Right atrium auricular region (tissue), 2 donors: ENCODE results near the gene LIPE. TPM values are rescaled to one million over a fixed set of nuclear protein-coding genes. Genes with fewer than 3 reads are reported as not detected.

Experiments
- DNase-seq: peaks from one replicate; pipeline ENCODE4 v3.0.0-alpha.2; 2019; ENCODE audit warnings: low spot score
- H3K27ac ChIP-seq, 2 donors: fragments of 200-600 bp; sonication (generic); 1 replicate in 1 of 2; 2 replicates in 1 of 2; pipeline ENCODE4 v1.5.1; 2016 to 2019
- H3K27me3 ChIP-seq, 2 donors: fragments of 200-600 bp; sonication (generic); one replicate each; pipeline versions ENCODE4 v1.5.1 to v1.6.0; 2017 to 2019
- H3K36me3 ChIP-seq: fragments of 200-600 bp; sonication (generic); one replicate; pipeline ENCODE4 v1.5.1; 2016
- H3K4me1 ChIP-seq, 2 donors: fragments of 200-600 bp; sonication (generic); one replicate each; pipeline versions ENCODE4 v1.5.1 to v1.6.0; 2017 to 2019
- H3K4me3 ChIP-seq, 2 donors: fragments of 200-600 bp; sonication (generic); 1 replicate in 1 of 2; 2 replicates in 1 of 2; pipeline ENCODE4 v1.5.1; 2017 to 2019; ENCODE audit warnings: mild to moderate bottlenecking in 1 of 2, moderate library complexity in 1 of 2
- H3K9me3 ChIP-seq, 2 donors: fragments of 200-600 bp; sonication (generic); one replicate each; pipeline ENCODE4 v1.5.1; 2019
- total RNA-seq, 2 donors: library from RNA; depleted of rRNA; stranded (reverse); fragments of >200 nt; gene quantifications; one replicate each; pipeline ENCODE4 v1.1.0, GENCODE V29; 2016
- TF ChIP-seq, protein P1 (sequence below), 2 donors: fragments of 200-600 bp; sonication (generic); IDR thresholded peaks; one replicate each; pipeline ENCODE4 v1.5.1; 2019; ENCODE audit warnings: antibody characterized with exemption in 2 of 2

Gene LIPE
- total RNA-seq, 2 donors from 2014 or later = 11.6 to 36.5 TPM

DNA sequence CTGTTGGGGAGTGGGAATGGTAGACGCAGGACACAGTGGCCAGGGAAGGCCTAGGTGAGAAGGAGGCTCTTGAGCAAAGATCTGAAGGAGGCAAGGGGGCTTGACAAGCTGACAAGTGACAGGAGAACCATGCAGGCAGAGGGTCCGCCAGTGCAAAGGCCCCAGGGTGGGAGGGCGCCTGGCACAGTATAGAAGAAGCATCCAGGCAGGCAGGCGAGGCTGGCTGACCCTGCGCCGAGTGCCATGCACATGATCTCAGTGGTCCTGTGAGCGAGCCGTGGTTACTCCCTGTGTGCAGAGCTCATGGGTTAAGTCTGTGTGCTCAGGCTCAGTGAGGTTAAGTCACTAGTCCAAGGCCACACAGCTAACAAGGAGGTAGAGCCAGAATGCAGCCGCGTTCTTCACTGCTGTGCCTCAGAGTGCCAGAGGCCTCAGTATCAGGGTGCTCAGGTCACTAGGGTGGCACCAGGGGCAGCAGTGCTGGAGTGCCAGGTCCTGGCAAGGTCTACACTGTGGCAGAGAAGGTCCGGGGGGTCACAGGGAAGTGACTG is 52.3 kb downstream of the LIPE start:
- H3K27me3 ChIP-seq = no peaks in the 10 kb centered on the region
- H3K9me3 ChIP-seq = no peaks in the 10 kb centered on the region
- peaks cover 7% of the 10 kb centered on the region for H3K36me3 ChIP-seq
- TF ChIP-seq, protein P1, sequence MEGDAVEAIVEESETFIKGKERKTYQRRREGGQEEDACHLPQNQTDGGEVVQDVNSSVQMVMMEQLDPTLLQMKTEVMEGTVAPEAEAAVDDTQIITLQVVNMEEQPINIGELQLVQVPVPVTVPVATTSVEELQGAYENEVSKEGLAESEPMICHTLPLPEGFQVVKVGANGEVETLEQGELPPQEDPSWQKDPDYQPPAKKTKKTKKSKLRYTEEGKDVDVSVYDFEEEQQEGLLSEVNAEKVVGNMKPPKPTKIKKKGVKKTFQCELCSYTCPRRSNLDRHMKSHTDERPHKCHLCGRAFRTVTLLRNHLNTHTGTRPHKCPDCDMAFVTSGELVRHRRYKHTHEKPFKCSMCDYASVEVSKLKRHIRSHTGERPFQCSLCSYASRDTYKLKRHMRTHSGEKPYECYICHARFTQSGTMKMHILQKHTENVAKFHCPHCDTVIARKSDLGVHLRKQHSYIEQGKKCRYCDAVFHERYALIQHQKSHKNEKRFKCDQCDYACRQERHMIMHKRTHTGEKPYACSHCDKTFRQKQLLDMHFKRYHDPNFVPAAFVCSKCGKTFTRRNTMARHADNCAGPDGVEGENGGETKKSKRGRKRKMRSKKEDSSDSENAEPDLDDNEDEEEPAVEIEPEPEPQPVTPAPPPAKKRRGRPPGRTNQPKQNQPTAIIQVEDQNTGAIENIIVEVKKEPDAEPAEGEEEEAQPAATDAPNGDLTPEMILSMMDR (IDR thresholded peaks at IDR 0.05) = no peak
- no peak for DNase-seq
- H3K4me1 ChIP-seq = no peaks in the 10 kb centered on the region
- no peak overlapping the region for H3K4me3 ChIP-seq
- no peak overlapping the region for H3K27ac ChIP-seq

GRCh38 chr19:42370626-42371175 is 56.5 kb downstream of the LIPE start:
- Histone ChIP-seq H3K9me3 (no peaks in the 10 kb centered on the region), H3K27ac (no peak overlapping the region), H3K4me1 (peaks cover 0 to 14% of the 10 kb centered on the region in 2 donors), H3K4me3 (no peak overlapping the region), H3K36me3 (peaks cover 7% of the 10 kb centered on the region), H3K27me3 (no peaks in the 10 kb centered on the region)
- DNase-seq = no peak
- TF ChIP-seq, protein P1 (IDR thresholded peaks at IDR 0.05) = no peak

DNA sequence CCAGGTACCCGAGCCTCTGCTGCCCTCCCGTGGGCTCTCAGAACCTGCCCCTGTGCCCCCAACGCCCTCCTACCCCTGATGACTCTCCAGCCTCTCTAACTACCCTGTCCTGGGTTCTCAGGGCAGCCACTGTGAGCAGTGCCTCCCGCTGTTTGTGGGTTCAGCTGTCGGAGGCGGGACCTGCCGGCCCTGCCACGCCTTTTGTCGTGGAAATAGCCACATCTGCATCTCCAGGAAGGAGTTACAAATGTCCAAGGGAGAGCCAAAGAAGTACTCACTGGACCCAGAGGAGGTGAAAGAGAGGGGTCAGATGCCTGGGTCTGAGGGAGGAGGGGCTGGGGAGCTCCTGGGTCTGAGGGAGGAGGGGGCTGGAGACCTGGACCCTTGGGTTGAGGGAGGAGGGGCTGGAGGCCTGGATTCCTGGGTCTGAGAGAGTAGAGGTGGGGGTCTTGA is 57.1 kb downstream of the LIPE start:
- Histone ChIP-seq H3K4me3 (no peak overlapping the region), H3K4me1 (peaks cover 0 to 20% of the 10 kb centered on the region in 2 donors), H3K9me3 (no peaks in the 10 kb centered on the region), H3K27me3 (no peaks in the 10 kb centered on the region), H3K27ac (no peak overlapping the region), H3K36me3 (peaks cover 6% of the 10 kb centered on the region)
- TF ChIP-seq, protein P1 (IDR thresholded peaks at IDR 0.05) = no peak
- no peak for DNase-seq

GRCh38 chr19:42369433-42370067 is 57.6 kb downstream of the LIPE start:
- TF ChIP-seq, protein P1 (IDR thresholded peaks at IDR 0.05) = no peak

GRCh38 chr19:42368765-42369164 is 58.4 kb downstream of the LIPE start:
- TF ChIP-seq, protein P1 (IDR thresholded peaks at IDR 0.05) = no peak

More at GRCh38 chr19:42369433-42370067, 57.6 kb downstream of the LIPE start:
- Histone ChIP-seq H3K4me3 (no peak overlapping the region), H3K9me3 (no peaks in the 10 kb centered on the region), H3K4me1 (peaks cover 3 to 25% of the 10 kb centered on the region in 2 donors), H3K36me3 (peaks cover under 1% of the 10 kb centered on the region), H3K27me3 (no peaks in the 10 kb centered on the region), H3K27ac (no peak overlapping the region)
- no peak for DNase-seq

More at GRCh38 chr19:42368765-42369164, 58.4 kb downstream of the LIPE start:
- H3K9me3 ChIP-seq = no peaks in the 10 kb centered on the region
- H3K4me1 ChIP-seq = peaks cover 3 to 26% of the 10 kb centered on the region in 2 donors
- H3K4me3 ChIP-seq = no peak overlapping the region
- no peak for DNase-seq
- no peak overlapping the region for H3K27ac ChIP-seq
- H3K27me3 ChIP-seq = no peaks in the 10 kb centered on the region
- H3K36me3 ChIP-seq = peaks cover 5% of the 10 kb centered on the region
